ENCODE data around the gene ILK.
A peak's percentile ranks its signal among the peaks of the same experiment; 100 is the strongest.

The ILK gene

DNA sequence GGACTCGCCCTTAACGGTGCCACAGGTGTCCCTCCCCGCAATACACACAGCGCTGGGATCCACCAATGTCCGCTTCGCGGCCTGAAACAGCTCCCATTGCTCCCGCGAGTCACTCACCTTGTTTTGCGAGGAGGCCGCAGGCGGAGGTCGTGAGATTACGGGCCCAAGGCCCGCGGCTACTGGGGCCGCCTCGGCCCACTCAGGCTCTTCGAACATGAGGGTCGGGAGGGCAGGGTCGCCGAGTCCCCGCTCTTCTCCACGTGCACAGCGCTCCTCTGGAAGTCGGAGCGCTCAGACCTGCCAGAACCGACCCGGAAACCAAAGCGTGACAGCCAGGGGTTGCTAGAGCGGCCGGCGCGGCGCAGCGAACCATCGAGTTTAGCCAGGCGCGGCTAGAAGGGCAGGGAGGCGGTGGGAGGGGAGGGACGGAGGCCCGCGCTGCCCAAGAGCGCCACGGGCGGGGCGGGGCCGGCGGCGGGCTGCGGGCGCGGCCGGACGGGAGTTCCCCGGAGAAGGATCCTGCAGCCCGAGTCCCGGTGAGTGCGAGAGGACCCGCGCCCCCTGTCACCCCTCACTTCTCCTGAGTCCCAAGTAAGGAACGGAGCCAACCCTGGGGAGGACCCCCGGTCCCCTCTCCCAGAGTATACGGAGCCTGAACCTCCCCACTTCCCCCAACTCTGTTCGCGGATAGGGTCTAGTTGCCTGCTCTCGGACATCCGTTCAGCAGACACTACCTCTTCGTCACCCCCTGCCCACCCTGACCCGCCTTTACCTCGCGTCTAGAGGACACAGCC lies at the start of gene ILK, which contains the start of gene RRP8:
TSS of gene ILK (plus strand) at position 488 of the 794 bp plus-strand sequence. CDS start 498 bp downstream, outside the sequence.
TSS of gene RRP8 (minus strand) at position 330 of the 794 bp plus-strand sequence. CDS start at position 216, 114 bp downstream.
- peak; percentile 74 for DNase-seq (ENCODE audit: low read depth)

DNA sequence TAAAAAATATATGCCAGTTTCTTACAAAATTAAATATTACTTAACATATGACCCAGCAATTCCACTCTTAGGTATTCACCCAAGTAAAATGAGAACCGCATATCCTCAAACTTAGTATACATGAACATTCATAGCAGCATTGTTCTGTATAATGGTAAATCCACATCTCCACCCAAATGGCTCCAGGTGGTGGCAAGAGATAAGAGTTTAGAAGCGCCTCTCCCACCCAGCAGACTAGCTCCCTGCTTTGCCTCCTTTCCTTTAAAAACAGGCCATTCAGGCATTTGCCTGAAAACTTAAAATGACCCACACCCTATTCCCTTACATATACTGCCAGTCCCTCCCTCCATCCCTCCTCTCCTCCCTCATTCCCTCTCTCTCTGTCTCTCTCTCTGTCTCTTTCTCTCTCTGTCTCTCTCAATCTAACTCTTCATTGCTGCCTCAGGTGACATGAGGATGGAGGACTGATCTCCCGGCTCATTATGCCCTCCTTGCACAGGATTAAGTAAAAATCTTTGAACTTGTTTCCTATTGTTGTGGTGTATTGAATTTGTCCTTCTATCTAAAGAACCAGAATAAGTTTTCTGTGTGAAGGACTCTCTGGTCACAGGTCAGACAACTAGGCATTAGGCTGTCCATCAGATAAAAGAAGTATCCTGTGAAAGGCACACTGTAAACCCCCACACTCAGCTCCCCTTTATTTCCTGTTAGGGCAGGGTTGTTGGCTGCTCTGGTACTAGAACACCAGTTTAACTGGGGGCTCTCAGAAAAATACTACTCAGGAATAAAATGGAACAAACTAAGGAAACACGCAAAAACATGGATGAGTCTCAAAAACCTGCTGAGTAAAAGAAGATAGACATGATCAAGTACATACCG lies 48.5 kb upstream of the ILK start:
- no peak for DNase-seq (ENCODE audit: low read depth)

DNA sequence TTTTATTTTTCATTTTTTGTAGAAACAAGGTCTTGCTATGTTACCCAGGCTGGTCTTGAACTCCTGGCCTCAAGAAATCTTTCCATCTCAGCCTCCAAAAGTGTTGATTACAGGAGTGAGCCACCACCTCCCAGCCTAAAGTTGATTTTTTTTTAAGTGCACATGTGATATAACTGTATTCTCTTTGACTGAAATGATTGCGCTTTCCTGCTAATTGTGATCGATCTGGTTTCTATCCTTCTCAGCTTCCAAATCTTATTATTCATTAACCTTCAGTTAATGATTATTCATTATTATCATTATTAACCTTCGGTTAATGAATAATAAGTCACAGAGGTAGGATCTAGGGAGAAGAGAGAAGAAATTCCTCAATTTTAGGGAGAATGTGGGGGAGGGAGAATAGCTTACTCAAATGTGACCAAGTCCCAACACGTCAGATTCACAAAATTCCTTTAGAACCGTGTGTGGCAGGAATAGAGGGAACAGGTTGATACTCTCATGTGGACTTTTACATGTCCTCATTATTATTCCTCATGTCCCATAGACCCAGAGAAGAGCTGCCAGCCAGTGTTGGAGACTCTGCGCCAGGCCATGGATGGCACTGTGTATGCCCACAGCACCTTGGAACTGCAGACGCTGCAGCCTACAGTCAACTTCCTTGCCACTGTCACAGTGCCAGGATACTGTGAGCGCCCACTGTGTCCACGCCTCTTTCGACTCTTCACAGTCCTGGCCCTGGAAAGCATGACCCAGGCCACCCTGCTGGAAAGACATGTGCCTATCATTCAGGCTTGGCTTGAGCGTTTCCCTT lies 47.2 kb upstream of the ILK start:
- no peak for DNase-seq (ENCODE audit: low read depth)

DNA sequence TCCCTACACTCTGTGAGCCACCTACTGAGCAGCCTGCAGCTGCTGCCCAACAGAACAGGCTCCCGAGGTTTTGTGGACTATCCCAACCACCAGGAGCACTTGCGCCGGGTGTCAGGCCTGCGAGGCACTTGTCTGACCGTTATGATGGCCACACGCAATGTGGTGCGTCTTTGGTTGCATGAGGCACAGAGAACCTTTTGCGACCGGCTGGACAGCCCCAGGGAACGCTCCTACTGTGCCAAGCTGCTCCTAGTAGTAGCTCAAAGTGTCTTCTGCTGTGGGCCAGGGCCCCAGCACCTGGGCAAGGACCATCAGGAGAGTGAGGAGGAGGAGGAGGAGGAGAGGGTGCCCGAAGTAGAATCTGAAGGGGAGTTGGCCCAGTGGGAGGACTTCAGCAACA lies 46.5 kb upstream of the ILK start:
- DNase-seq (ENCODE audit: low read depth), result no peak

DNA sequence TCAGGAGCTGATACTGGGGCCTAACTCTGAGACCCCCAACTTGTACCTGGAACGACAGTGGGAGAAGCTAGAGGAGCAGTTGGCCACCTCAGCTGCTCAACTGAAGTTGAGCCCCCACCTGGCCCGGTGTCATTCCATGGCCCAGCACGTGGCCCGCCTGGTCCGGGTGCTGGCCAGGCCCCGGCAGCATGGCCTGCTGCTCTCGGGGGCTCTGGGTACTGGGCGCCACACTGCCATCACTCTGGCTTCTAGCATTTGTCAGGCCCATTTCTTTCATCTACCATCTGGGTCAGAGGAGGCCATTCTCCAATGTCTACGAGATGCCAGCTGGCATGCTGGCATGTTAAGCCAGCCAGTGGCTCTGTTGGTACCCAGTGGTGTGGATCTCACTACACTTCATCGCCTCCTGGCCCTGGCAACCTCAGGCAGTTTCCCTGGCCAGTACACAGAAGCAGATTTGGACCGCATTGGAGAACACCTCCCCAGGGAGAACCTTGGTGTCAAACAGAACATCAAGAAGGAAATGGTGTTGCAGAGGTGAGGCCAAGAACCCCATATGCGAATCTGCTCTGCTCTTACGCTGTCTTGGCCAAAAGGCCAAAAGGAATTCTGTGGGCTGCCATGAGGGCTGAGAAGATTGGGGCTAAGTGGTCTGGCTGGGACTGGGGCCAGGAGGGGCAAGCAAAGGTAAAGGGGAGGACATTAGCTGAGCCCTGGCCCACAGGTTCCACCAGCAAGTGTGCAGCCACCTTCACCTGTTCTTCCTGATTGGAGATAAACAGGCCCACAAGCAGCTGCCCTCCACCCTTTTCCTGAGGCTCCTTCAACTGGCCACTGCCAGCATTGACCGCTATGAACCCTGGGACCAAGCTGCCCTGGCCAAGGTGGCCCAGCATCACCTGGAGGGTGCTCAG lies 45.6 kb upstream of the ILK start:
- DNase-seq (ENCODE audit: low read depth), result no peak

DNA sequence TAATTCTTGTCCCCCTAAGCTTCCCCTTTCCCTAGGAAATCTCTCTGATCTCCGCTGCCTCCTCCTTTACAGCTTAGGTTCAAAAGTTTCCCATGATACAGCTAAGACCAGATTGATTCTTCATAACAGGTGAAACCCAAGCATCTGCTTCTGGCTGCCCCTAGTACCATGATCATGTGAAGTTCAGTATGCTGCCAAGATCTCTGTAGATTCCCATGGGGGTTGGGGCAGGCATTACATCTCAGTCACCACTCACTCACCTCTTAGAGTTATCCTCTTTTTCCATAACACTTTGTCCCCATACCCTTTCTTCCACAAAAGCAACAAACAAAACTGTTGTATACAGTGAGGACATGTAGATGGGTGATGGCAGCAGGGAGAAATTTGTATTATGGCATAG lies 44.2 kb upstream of the ILK start:
- DNase-seq (ENCODE audit: low read depth), result no peak

DNA sequence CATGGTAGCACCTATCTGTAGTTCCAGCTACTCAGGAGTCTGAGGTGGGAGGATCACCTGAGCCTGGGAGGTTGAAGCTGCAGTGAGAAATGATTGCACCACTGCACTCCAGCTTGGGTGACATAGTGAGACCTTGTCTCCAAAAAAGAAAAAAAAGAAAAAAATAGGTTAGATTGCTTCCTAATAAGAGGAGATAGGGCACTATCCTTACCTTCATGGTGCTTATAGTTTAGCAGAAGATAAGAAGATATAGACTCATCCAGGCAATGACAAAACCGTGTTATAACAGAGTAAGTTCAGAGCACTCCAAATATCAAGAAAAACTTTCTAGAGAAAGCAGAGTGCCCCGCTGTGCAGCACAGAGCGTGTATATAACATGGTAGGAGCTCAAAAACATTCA lies 42.3 kb upstream of the ILK start:
- DNase-seq (ENCODE audit: low read depth), result no peak

DNA sequence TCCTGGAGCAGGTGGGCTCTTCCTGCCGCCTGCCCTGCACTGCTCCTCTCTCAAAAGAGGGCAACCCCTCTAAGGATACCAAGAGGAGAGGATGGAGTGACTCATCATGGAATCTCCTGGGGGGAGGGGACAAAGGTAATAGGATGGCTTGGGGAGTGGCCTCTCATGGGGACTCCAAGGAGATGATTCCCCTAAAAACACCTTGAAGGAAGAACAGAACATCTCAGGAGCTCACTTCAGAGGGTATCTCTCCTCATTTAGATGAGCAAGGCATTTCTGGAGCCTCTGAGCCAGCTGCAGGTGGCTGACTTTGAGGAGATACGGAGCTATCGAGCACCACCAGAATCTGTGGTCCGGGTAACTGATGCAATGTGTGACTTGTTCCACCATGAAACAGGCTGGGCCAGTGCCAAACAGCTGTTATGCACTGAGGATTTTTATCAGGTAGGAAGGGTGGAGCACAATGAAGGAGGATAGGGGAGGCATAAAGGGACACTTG lies 40.4 kb upstream of the ILK start:
- no peak for DNase-seq (ENCODE audit: low read depth)

DNA sequence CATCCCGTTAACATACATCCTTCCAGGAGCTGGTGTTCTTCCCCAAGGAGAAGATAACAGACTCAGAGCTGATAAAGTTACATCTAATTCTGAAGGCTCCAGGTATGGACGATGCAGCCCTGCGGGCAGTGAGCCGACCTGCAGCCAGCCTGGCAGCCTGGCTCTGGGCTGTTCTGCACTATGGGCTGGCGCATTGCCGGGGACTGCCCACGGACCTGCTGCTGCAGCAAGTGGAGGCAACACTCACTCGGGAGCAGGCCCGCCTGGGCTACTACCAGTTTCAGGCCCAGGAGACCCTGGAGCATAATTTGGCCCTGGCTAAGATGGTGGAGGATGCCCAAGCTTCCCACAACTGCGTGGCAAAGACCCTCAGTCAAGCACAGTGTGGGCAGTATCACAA lies 39.9 kb upstream of the ILK start:
- no peak for DNase-seq (ENCODE audit: low read depth)

DNA sequence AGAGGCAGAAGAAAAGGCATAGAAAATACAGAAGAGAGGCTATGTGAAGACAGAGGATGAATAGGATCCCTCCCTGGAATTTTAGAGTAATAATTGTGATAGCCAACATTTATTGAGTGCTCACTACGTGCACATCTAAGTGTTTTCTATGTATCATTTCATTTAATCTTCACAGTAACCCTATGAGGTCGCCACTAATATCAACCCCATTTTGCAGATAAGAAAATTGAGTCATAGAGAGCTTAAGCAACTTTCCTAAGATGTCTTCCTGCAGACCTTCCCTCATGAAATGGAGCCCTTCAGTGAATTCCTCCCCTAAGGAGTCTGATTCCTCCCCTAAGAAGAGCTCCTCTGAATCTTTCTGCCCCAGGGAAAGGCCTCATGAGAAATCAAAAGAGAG lies 38.2 kb upstream of the ILK start:
- DNase-seq (ENCODE audit: low read depth), result no peak

DNA sequence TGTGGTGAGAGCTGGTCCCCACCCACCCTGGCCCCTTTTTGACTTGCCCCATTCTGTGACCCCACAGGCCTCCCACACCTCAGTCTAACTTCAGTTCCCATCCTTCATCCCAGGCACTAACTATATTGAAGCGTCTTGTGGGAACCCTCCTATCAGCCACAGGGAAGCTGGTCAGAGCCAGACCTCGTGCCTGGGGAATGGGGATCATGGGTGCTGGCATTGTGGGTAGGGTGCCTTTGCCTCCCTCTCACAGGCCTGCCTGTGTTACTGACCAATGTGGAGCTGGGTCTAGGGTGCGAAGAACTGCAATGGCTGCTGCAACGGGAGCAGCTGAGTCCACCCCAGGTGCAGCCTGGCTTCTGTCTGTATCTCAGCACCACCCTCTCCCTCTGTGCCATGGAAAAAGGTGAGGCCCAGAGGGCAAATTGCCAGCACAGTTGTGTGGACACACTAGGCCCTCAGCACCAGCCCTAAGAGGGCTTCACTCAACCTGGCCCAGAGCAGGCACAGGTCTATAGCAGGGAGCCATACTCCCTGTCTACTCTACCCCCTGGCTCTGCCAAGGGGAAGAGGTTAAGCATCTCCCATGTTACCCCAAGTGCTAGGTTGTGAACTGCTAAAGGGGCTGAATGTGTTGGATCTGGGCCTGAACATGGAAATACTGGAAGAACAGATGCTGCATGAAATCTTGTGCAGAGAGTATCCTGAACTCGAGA lies 37.4 kb upstream of the ILK start:
- DNase-seq (ENCODE audit: low read depth), result no peak

DNA sequence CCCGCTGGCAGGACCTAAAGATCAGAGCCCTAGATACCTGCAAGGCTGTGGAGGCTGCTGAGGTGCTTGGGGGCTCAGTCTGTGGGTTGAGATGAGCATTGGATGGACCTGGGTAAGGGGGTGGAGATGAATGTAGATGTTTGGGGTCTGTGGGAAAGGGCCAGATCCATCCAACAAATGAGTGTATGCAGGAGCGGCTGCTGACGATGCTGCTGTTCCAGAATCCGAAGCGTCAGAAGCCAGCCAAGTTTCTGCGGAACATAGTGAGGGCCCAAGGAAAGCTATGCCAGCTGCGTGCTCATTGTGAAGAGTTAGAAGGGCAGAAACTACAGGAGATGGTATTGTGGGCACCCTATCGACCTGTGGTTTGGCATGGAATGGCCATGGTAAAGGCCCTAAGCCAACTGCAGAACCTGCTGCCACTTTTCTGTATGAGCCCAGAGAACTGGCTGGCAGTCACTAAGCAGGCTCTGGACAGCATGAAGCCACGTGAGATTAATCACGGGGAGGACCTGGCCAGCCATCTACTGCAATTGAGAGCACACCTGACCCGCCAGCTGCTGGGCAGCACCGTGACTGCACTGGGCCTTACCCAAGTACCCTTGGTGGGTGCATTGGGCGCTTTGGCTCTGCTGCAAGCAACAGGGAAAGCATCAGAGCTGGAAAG lies 36.7 kb upstream of the ILK start:
- no peak for DNase-seq (ENCODE audit: low read depth)

DNA sequence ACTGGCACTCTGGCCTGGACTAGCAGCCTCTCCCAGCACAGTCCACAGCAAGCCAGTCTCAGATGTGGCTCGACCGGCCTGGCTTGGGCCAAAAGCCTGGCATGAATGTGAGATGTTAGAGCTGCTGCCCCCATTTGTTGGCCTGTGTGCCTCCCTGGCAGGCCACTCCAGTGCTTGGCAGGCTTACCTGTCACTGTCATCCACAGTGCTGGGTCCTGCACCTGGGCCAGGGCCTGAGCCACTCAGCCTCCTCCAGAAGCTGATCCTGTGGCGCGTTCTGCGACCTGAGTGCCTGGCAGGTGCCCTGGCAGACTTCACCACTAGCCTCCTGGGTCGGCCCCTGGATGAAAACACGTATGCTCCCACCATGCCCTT lies 36.2 kb upstream of the ILK start:
- DNase-seq (ENCODE audit: low read depth), result no peak

DNA sequence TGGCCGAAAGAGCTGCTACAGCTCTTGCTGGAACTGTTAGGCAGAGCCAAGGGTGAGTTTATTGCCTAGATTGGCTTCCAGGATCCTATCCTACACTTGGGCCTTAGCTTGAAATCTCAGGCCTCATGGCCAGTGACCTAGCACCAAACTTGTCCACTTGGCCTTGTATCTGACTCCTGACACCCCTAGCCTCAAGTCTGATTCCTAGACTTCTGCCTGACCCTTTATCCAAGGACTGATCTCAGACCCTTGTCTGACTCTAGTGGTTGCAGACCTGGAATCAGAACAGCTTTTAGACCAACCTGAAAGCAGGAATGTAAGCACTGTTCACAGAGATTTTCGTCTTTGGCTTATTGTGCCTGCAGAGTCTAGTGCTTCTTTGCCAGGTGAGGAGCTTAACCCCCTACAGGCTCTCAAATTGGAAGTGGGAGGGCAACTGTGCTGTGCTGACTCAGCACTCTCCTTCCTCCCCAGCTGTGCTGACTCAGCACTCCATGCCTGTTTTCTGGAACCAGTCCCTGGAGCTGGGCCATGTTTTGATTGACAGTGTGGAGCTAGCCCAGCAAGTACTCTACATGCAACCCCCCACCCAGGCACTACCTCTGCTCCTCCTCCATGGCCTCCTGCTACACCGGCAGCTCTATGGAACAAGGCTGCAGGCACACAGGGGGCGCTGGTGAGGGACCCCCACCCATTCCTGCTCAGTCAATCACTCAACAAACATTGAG lies 35.2 kb upstream of the ILK start:
- DNase-seq (ENCODE audit: low read depth), result no peak

DNA sequence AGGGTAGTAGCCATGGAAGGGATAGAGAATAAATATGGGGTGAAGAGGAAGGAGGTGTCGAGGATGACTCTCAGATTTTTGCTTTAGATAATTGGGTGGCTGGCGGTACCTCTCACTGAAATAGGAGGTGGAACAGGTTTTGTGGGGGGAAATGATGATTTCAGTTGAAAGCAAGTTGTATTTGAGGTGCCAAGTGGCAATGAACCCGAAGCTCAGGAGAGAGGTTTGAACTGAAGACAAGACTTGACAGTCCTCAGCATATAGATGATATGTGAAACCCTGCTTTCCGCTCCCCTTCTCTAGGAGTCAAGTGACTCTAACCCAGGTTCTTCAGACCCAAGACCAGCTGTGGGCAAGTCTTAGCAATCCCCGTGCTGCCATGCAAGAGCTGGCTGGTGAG lies 33.9 kb upstream of the ILK start:
- no peak for DNase-seq (ENCODE audit: low read depth)

DNA sequence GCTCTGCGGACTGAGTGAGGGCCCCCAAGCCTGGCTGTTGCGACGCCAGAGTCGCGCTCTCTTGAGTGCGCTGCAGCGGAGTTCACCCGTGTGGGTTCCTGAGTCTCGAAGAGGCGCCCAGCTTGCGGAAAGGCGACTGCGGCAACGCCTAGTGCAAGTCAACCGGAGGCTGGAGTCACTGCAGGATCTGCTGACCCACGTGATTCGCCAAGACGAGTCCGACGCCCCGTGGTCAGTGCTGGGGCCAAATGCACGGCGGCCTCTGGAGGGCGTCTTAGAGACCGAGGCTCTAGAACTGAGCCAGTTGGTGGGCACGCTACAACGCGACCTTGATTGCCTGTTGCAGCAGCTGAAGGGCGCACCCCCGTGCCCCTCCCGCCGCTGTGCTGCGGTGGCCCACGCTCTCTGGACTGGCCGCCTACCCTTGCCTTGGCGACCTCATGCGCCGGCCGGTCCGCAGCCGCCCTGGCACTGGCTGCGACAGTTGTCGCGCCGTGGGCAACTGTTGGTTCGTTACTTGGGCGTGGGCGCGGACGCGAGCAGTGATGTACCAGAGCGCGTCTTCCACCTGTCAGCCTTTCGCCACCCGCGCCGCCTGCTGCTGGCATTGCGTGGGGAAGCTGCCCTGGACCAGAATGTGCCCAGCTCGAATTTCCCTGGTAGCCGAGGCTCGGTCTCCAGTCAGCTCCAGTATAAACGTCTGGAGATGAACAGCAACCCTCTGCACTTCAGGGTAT lies 32.7 kb upstream of the ILK start:
- no peak for DNase-seq (ENCODE audit: low read depth)

DNA sequence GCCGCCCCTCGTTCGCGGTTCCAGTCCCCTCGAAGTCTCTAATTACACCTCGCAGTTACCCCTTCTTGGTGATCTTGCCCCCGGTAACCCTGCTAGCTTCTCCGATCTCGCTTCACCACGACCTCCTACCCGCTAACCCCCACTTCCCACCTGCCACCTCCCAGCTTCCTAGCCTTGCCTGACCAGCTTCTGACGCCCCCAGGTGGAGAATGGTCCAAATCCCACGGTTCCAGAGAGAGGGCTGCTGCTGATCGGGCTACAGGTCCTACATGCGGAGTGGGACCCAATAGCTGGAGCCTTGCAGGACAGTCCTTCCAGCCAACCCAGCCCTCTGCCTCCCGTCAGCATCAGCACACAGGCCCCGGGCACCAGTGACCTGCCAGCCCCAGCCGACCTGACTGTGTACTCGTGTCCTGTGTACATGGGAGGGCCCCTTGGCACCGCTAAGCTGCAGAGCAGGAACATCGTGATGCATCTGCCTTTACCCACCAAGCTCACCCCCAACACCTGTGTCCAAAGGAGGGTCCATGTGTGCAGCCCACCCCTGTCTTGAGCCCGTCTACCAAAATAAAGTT lies 32.1 kb upstream of the ILK start:
- DNase-seq (ENCODE audit: low read depth), result no peak

DNA sequence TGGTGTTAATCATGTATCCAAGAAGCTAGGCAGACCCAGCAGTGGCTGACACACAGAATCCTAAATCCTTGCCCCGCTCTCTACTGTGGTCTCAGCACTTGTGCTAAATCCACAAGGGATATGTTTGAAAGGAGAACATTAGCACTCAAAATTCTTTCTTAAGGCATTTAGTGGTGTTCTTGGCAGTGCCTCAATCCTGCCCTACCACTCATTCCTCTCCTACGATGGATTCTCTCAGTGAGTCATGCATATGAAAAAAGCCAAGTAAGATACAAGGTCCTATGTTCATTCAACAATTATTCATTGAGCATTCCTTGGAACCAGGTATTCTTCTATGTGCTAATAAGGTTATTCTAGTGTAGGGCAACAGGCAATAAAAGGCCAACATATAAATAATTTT lies 31.4 kb upstream of the ILK start:
- no peak for DNase-seq (ENCODE audit: low read depth)
